ENCODE data around the gene CASD1. TPM values are rescaled to one million over a fixed set of nuclear protein-coding genes. Genes with fewer than 3 reads are reported as not detected.

Gene CASD1
- total RNA-seq, 2 experiments from 2014 or later = 19.6 to 24.7 TPM

- H3K9me2 ChIP-seq (ENCODE audit: insufficient read depth, low read length) = no peaks in the 10 kb centered on the region
- H2AFZ ChIP-seq (ENCODE audit: low read length) = no peak overlapping the region
- no TSS peak for BruUV-seq (replicated peaks)
- no peaks in the 10 kb centered on the region for H3K36me3 ChIP-seq (ENCODE audit: insufficient read depth, low read length)
- H3K27ac ChIP-seq (ENCODE audit: low read depth, low read length, poor library complexity, severe bottlenecking) = no peak overlapping the region
- ChIA-PET POLR2A (interaction anchor here (0.7 to 0.8 kb wide), 2 partner anchors 12 to 456 kb away, joined by 3 read pairs; no protein-coding TSS in a partner anchor), CTCF (ENCODE audit: unreplicated experiment) (no interaction called here)
- H3K9me3 ChIP-seq (ENCODE audit: low read length) = no peaks in the 10 kb centered on the region
- no peaks in the 10 kb centered on the region for H3K4me1 ChIP-seq (ENCODE audit: insufficient read depth, low read length, poor library complexity, severe bottlenecking)
- H3K79me2 ChIP-seq (ENCODE audit: insufficient read depth, low read depth, low read length) = no peaks in the 10 kb centered on the region
- TF ChIP-seq EZH2phosphoT487 (IDR thresholded peaks at IDR 0.05; ENCODE audit: borderline replicate concordance, low read depth, low read length) (no peak), CTCF (conservative IDR thresholded peaks at IDR 0.05; ENCODE audit: low read length) (no peak)
- H3K4me3 ChIP-seq (ENCODE audit: low read depth, low read length, poor library complexity, severe bottlenecking) = no peak overlapping the region
- no peak for DNase-seq (ENCODE audit: low spot score)
- no peak overlapping the region for H3K4me2 ChIP-seq (ENCODE audit: low read length)
- intact Hi-C loops (cut with micrococcal nuclease; ENCODE audit: unreplicated experiment) = no loop called here
- H4K20me1 ChIP-seq (ENCODE audit: insufficient read depth, low read length) = no peaks in the 10 kb centered on the region
Observed at GRCh38 chr7:94472608-94473007, 37.0 kb upstream of the CASD1 start.

GRCh38 chr7:94476251-94476840, 33.3 kb upstream of the CASD1 start:
- TF ChIP-seq CTCF (conservative IDR thresholded peaks at IDR 0.05; ENCODE audit: low read length) (no peak), EZH2phosphoT487 (IDR thresholded peaks at IDR 0.05; ENCODE audit: borderline replicate concordance, low read depth, low read length) (no peak)
- intact Hi-C loops (cut with micrococcal nuclease; ENCODE audit: unreplicated experiment) = no loop called here

GRCh38 chr7:94477878-94478277, 31.7 kb upstream of the CASD1 start:
- DNase-seq (ENCODE audit: low spot score) = no peak
- BruUV-seq (replicated peaks) = no TSS peak
- Histone ChIP-seq H3K79me2 (ENCODE audit: insufficient read depth, low read depth, low read length) (no peaks in the 10 kb centered on the region), H3K4me2 (ENCODE audit: low read length) (no peak overlapping the region), H3K4me1 (ENCODE audit: insufficient read depth, low read length, poor library complexity, severe bottlenecking) (no peaks in the 10 kb centered on the region), H4K20me1 (ENCODE audit: insufficient read depth, low read length) (no peaks in the 10 kb centered on the region), H3K9me3 (ENCODE audit: low read length) (no peaks in the 10 kb centered on the region), H3K9me2 (ENCODE audit: insufficient read depth, low read length) (no peaks in the 10 kb centered on the region), H3K36me3 (ENCODE audit: insufficient read depth, low read length) (no peaks in the 10 kb centered on the region), H2AFZ (ENCODE audit: low read length) (no peak overlapping the region), H3K4me3 (ENCODE audit: low read depth, low read length, poor library complexity, severe bottlenecking) (no peak overlapping the region), H3K27ac (ENCODE audit: low read depth, low read length, poor library complexity, severe bottlenecking) (no peak overlapping the region)
- intact Hi-C loops (cut with micrococcal nuclease; ENCODE audit: unreplicated experiment) = no loop called here
- ChIA-PET POLR2A (interaction anchor here (0.9 kb wide), 1 partner anchor 41 kb away, joined by 3 read pairs; no protein-coding TSS in a partner anchor), CTCF (ENCODE audit: unreplicated experiment) (no interaction called here)
- TF ChIP-seq EZH2phosphoT487 (IDR thresholded peaks at IDR 0.05; ENCODE audit: borderline replicate concordance, low read depth, low read length) = no peak
- no peak for TF ChIP-seq CTCF (conservative IDR thresholded peaks at IDR 0.05; ENCODE audit: low read length)

More at GRCh38 chr7:94476251-94476840, 33.3 kb upstream of the CASD1 start:
- H3K4me2 ChIP-seq (ENCODE audit: low read length) = no peak overlapping the region
- H3K27ac ChIP-seq (ENCODE audit: low read depth, low read length, poor library complexity, severe bottlenecking) = no peak overlapping the region
- POLR2A ChIA-PET = no interaction called here
- H4K20me1 ChIP-seq (ENCODE audit: insufficient read depth, low read length) = no peaks in the 10 kb centered on the region
- no peak overlapping the region for H3K4me3 ChIP-seq (ENCODE audit: low read depth, low read length, poor library complexity, severe bottlenecking)
- BruUV-seq (replicated peaks) = no TSS peak
- no peaks in the 10 kb centered on the region for H3K9me3 ChIP-seq (ENCODE audit: low read length)
- H3K4me1 ChIP-seq (ENCODE audit: insufficient read depth, low read length, poor library complexity, severe bottlenecking) = no peaks in the 10 kb centered on the region
- no peak for DNase-seq (ENCODE audit: low spot score)
- H3K36me3 ChIP-seq (ENCODE audit: insufficient read depth, low read length) = no peaks in the 10 kb centered on the region
- no peak overlapping the region for H2AFZ ChIP-seq (ENCODE audit: low read length)
- CTCF ChIA-PET (ENCODE audit: unreplicated experiment) = no interaction called here
- H3K9me2 ChIP-seq (ENCODE audit: insufficient read depth, low read length) = no peaks in the 10 kb centered on the region
- H3K79me2 ChIP-seq (ENCODE audit: insufficient read depth, low read depth, low read length) = no peaks in the 10 kb centered on the region
